Measurements from ENCODE around the gene SETD1A.
"Not testable (repeated sequence)": the region's sequence is repeated elsewhere in the genome, so short reads cannot be mapped to it uniquely, and the experiment has no call there.

DNA sequence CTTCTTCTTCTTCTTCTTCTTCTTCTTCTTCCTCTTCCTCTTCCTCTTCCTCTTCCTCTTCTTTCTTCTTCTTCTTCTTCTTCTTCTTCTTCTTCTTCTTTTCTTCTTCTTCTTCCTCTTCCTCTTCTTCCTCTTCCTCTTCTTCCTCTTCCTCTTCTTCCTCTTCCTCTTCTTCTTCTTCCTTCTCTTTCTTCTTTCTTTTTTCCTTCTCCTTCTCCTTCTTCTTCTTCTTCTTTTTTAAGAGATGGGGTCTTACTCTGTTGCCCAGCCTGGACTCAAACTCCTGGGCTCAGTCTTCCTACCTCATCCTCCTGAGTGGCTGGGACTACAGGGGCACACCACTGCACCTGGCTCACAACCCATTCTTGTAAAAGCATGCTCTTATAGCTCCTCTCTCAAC, 55.7 kb downstream of the SETD1A start:
- TF ChIP-seq, protein P1, sequence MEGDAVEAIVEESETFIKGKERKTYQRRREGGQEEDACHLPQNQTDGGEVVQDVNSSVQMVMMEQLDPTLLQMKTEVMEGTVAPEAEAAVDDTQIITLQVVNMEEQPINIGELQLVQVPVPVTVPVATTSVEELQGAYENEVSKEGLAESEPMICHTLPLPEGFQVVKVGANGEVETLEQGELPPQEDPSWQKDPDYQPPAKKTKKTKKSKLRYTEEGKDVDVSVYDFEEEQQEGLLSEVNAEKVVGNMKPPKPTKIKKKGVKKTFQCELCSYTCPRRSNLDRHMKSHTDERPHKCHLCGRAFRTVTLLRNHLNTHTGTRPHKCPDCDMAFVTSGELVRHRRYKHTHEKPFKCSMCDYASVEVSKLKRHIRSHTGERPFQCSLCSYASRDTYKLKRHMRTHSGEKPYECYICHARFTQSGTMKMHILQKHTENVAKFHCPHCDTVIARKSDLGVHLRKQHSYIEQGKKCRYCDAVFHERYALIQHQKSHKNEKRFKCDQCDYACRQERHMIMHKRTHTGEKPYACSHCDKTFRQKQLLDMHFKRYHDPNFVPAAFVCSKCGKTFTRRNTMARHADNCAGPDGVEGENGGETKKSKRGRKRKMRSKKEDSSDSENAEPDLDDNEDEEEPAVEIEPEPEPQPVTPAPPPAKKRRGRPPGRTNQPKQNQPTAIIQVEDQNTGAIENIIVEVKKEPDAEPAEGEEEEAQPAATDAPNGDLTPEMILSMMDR (IDR thresholded peaks at IDR 0.05; ENCODE audit: low read depth, low read length) = not testable (repeated sequence)
- not testable (repeated sequence) for TF ChIP-seq EZH2phosphoT487 (IDR thresholded peaks at IDR 0.05; ENCODE audit: low read depth)
